Endodermal cell (in vitro differentiated cells): ENCODE data around the gene SPATA2. TPM values are rescaled to one million over a fixed set of nuclear protein-coding genes. Genes with fewer than 3 reads are reported as not detected.

ENCODE experiments used
- DNase-seq: peaks from one replicate; pipeline ENCODE4 v3.0.0-alpha.2; 2017
- H3K27ac ChIP-seq: 2 replicates; pipeline ENCODE4 v1.5.1; 2013; ENCODE audit warnings: mild to moderate bottlenecking, low read depth, low read length, moderate library complexity
- H3K27me3 ChIP-seq: 2 replicates; pipeline ENCODE4 v1.6.1; 2013; ENCODE audit warnings: mild to moderate bottlenecking, low read length, moderate library complexity; ENCODE audit not compliant: insufficient read depth, control insufficient read depth, poor library complexity, severe bottlenecking
- H3K36me3 ChIP-seq: 2 replicates; pipeline ENCODE4 v1.7.0; 2013; ENCODE audit warnings: mild to moderate bottlenecking, low read length, moderate library complexity; ENCODE audit not compliant: control insufficient read depth, insufficient read depth
- H3K4me1 ChIP-seq: one replicate; pipeline ENCODE4 v1.7.0; 2013; ENCODE audit warnings: low read length; ENCODE audit not compliant: control insufficient read depth, insufficient read depth
- H3K4me3 ChIP-seq: 2 replicates; pipeline ENCODE4 v1.5.1; 2013; ENCODE audit warnings: mild to moderate bottlenecking, low read length, moderate library complexity
- H3K9ac ChIP-seq: 2 replicates; pipeline ENCODE4 v1.6.1; 2013; ENCODE audit warnings: mild to moderate bottlenecking, low read length, moderate library complexity; ENCODE audit not compliant: poor library complexity, severe bottlenecking; ENCODE audit errors: extremely low read depth
- H3K9me3 ChIP-seq: 2 replicates; pipeline ENCODE4 v1.6.1; 2013; ENCODE audit warnings: mild to moderate bottlenecking, low read length, moderate library complexity; ENCODE audit not compliant: control insufficient read depth
- H3K27ac Mint-ChIP-seq: 2 replicates; pipeline ENCODE4 v1.8.0; 2020; ENCODE audit warnings: mixed read lengths
- H3K27me3 Mint-ChIP-seq: 2 replicates; pipeline ENCODE4 v1.8.0; 2021; ENCODE audit warnings: mild to moderate bottlenecking, mixed read lengths; ENCODE audit not compliant: insufficient read depth
- H3K36me3 Mint-ChIP-seq: 2 replicates; pipeline ENCODE4 v1.8.0; 2020; ENCODE audit warnings: low read depth, mixed read lengths
- H3K4me1 Mint-ChIP-seq: 2 replicates; pipeline ENCODE4 v1.8.0; 2020; ENCODE audit warnings: mixed read lengths
- H3K4me3 Mint-ChIP-seq: 2 replicates; pipeline ENCODE4 v1.8.0; 2020; ENCODE audit warnings: mild to moderate bottlenecking, moderate library complexity, mixed read lengths
- H3K9me3 Mint-ChIP-seq: 2 replicates; pipeline ENCODE4 v1.8.0; 2020; ENCODE audit warnings: mild to moderate bottlenecking, mixed read lengths
- CTCF ChIP-seq: fragments of 200-600 bp; sonication (generic); conservative IDR thresholded peaks from 2 replicates; pipeline ENCODE4 v1.5.0; 2021; ENCODE audit warnings: antibody characterized with exemption, mild to moderate bottlenecking
- WGBS, 2 experiments: methylation state at CpG; one replicate each; pipeline versions ENCODE4 v1.1.5 to v1.1.7; 2013; ENCODE audit warnings: missing lambda C conversion rate in 2 of 2, mixed read lengths in 1 of 2; ENCODE audit not compliant: insufficient coverage in 1 of 2, insufficient read length in 1 of 2; 5-methylcytosine and 5-hydroxymethylcytosine counted together
- total RNA-seq, 2 donors: library from RNA; stranded (reverse); fragmentation: NEBNext Ultra II Directional in 1 of 2; extraction: Animal tissue kit (Norgen Biotek cat#: 25700) in 1 of 2; gene quantifications; 2 replicates in 1 of 2; 3 replicates in 1 of 2; pipeline ENCODE4 v1.2.1, GENCODE V29; 2021

Gene SPATA2
- total RNA-seq, 2 donors from 2014 or later = 8.6 to 10.4 TPM

GRCh38 chr20:49874696-49875095 is 40.6 kb downstream of the SPATA2 start:
- Histone ChIP-seq H3K27me3 (no peaks in the 10 kb centered on the region), H3K4me3 (no peak overlapping the region), H3K4me1 (no peaks in the 10 kb centered on the region), H3K36me3 (peaks cover 23% of the 10 kb centered on the region), H3K9me3 (no peaks in the 10 kb centered on the region), H3K9ac (no peak overlapping the region), H3K27ac (no peak overlapping the region)
- TF ChIP-seq CTCF = no peak
- Mint-ChIP-seq H3K4me1 (peaks cover 6% of the 10 kb centered on the region), H3K27ac (no peak overlapping the region), H3K36me3 (peaks cover 14% of the 10 kb centered on the region), H3K27me3 (no peaks in the 10 kb centered on the region), H3K4me3 (no peak overlapping the region), H3K9me3 (no peaks in the 10 kb centered on the region)
- WGBS, 2 experiments = 83 to 94% methylated on average over 1 to 6 of the region's 6 CpGs
- no peak for DNase-seq

- no peak overlapping the region for H3K27ac Mint-ChIP-seq
- Histone ChIP-seq H3K27ac (no peak overlapping the region), H3K4me1 (no peaks in the 10 kb centered on the region), H3K9ac (no peak overlapping the region), H3K36me3 (peaks cover 22% of the 10 kb centered on the region), H3K27me3 (no peaks in the 10 kb centered on the region), H3K9me3 (no peaks in the 10 kb centered on the region), H3K4me3 (no peak overlapping the region)
- no peaks in the 10 kb centered on the region for H3K9me3 Mint-ChIP-seq
- peaks cover 13% of the 10 kb centered on the region for H3K4me1 Mint-ChIP-seq
- H3K27me3 Mint-ChIP-seq = no peaks in the 10 kb centered on the region
- H3K36me3 Mint-ChIP-seq = peaks cover 16% of the 10 kb centered on the region
- WGBS, 2 experiments = 83 to 95% methylated on average over 1 of the region's 1 CpG
- H3K4me3 Mint-ChIP-seq = no peak overlapping the region
- DNase-seq = peak; percentile 28
- TF ChIP-seq CTCF = no peak
These were observed 43.3 kb downstream of the SPATA2 start for GRCh38 chr20:49872056-49872455.

GRCh38 chr20:49871391-49871948 is 43.9 kb downstream of the SPATA2 start:
- no peak for TF ChIP-seq CTCF
- Histone ChIP-seq H3K4me1 (no peaks in the 10 kb centered on the region), H3K9me3 (no peaks in the 10 kb centered on the region), H3K36me3 (peaks cover 22% of the 10 kb centered on the region), H3K4me3 (no peak overlapping the region), H3K9ac (no peak overlapping the region), H3K27me3 (no peaks in the 10 kb centered on the region), H3K27ac (no peak overlapping the region)
- H3K27me3 Mint-ChIP-seq = no peaks in the 10 kb centered on the region
- H3K4me3 Mint-ChIP-seq = no peak overlapping the region
- no peaks in the 10 kb centered on the region for H3K9me3 Mint-ChIP-seq
- no peak overlapping the region for H3K27ac Mint-ChIP-seq
- 89 to 93% methylated on average over 4 to 6 of the region's 6 CpGs for WGBS, 2 experiments
- peak; percentile 29 for DNase-seq
- peaks cover 14% of the 10 kb centered on the region for H3K36me3 Mint-ChIP-seq
- H3K4me1 Mint-ChIP-seq = peaks cover 13% of the 10 kb centered on the region
